Kasumi-1 (cell line): Measurements from ENCODE around the gene DPP4.
"Not testable (repeated sequence)": the region's sequence is repeated elsewhere in the genome, so short reads cannot be mapped to it uniquely, and the experiment has no call there.

Source experiments
- DNase-seq, 2 experiments: peaks; one replicate each; lab custom pipeline; 2025; lab: John Stamatoyannopoulos, UW

Gene DPP4

DNA sequence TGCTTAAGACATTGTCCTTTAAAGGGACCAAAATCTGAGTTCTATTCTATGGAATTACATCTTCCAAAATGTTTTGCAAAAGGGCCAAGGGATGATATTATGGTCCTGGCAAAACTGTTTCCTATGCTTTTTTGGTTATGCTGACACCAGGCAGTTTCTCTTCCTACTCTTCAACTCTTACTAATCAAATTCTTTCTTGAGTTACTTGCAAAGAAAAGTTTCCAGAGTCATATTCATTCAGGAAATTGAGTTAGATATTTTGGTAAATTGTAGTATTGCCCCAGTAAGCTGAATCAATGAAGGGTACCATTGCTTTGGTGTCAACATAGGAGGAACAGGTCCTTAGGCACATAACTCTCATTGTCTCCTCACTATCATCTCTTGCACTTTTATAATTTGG is 118.8 kb downstream of the DPP4 start:
- no peak for DNase-seq

DNA sequence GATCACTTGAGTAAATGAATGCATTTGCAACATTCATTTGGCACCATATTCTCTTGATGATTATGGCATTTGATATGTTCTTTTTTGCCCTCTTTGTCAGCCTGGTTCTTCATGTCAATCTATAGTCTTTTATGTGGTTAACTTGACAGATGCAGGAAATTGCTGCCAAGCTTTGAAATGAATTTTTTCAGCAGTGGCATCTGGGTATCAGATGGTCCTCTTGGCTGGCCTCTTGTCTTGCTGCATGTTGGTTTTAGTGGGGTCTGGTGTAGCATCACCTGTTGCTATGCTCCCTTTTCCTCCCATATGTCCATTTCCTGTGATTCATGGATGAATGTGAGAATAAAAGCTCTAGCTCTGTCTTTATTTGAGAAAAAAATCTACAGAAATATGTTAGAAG is 119.9 kb downstream of the DPP4 start:
- DNase-seq, result no peak

DNA sequence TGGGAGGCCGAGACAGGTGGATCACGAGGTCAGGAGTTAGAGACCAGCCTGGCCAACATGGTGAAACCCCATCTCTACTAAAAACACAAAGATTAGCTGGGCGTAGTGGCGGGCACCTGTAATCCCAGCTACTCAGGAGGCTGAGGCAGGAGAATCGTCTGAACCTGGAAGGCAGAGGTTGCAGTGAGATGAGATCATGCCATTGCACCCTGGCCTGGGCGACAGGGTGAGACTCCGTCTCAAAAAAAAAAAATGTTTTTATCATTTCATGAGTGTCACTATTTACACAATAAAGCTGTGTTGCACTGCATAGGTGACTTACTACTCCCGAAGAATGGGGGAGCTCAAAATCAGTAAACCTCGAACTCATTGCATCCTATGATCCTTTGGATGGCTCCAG is 120.6 kb downstream of the DPP4 start:
- DNase-seq, result not testable (repeated sequence)

DNA sequence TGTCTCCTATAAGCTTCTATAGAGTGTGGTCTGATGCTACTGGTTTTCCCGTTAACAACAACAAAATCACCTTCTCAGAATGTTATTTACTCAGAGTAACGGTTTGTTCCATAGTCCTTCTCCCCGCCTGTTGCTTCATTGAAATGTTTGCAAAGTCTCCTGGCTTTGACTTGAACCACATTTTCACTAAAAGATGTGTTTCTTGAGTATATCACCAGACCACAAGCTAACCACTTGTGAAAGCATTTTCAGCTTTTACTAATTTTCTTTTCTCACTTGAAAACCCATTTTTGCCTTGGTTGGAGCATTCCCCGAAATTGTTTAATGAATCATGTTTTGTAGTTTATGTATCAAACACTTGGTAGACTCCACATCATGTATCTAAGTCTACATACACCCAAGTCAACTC is 121.2 kb downstream of the DPP4 start:
- no peak for DNase-seq

DNA sequence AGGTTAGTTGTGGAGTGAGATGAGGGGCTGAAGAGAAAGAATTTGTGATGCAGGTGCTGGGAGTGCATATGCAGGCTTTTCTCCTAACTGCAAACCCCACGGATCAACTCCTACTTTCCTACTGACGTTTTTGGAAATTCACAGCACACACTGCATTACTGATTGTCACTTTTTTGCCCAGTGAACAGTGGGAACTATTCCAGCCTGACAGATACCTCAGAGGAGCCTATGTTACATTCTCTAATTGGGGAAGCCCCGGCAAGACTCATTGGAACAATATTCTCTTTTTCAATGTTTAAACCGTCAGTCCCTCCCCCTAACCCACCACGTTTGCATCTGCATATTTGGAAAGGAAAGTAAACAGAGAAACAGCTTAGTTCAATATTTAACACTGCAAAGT is 126.2 kb downstream of the DPP4 start:
- DNase-seq, result no peak

DNA sequence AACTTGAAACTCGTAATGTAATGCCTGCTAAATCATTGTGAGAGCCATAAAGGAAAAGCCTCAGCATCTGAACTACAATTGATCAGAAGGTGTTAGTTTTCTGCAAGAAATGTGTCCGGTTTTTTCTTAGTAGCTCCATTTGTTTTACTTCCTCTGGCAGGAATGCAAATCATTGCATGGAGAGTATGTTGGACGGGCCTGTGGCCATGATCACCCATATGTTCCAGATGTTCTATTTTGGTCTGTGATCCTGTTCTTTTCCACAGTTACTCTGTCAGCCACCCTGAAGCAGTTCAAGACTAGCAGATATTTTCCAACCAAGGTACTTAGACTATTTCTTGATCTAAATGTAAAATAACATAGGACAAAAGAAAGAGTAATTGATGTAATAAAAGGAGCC is 126.6 kb downstream of the DPP4 start:
- DNase-seq, result no peak

DNA sequence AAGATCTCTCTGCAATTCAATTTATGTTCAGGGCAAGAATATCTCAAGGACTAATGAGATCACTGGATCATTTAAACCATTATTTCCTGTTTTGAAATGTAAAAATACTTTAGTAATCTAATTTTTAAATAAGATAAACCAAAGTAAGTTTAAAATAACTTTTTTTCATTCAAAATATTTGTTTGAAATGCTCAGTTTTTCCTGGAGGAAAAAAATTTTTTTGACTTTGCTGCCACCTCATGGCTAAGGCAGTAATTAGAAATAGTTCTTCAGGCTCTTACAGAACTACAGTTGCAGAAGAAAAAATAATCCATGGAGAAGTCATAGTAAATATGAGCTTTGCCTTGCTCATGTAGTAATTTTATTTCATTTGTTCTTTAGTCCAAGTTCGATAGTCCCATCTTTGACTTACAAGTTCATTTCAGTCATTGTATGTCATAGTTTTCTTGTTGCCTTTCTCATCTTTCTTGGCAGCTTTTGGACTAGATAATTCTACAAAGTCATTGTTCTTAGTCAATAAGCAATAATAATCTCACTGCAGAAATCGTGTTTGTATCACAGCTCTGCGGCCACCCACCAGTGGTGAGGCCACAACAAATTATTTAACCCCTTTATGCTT is 127.4 kb downstream of the DPP4 start:
- peak; percentile 63 to 79 for DNase-seq

DNA sequence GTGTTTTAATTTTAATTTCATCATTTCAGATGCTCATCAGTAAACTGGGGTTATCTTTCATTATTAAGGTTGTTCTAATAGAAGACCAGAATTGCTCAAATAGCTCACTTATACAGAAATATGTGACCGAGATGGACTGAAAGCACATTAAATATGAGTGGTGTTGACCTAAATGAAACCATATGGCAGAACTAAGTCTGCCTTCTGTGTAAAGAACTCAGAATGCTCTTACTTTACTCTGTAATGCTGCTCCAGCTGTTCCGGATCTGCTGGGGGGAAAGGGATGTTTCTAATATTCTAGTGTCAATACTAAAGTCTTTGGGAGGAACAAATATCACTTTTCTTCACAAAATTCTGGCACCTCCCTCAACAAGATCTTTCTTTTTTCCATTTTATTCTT is 131.0 kb downstream of the DPP4 start:
- no peak for DNase-seq
